GM04504 (cell line): Measurements from ENCODE around the gene COLGALT1.

ENCODE experiments used
- DNase-seq: peaks from one replicate; pipeline ENCODE4 v3.0.0-alpha.2; 2012; ENCODE audit warnings: low read depth

COLGALT1 gene

GRCh38 chr19:17623224-17623935, 67.9 kb downstream of the COLGALT1 start:
- DNase-seq, result no peak

DNA sequence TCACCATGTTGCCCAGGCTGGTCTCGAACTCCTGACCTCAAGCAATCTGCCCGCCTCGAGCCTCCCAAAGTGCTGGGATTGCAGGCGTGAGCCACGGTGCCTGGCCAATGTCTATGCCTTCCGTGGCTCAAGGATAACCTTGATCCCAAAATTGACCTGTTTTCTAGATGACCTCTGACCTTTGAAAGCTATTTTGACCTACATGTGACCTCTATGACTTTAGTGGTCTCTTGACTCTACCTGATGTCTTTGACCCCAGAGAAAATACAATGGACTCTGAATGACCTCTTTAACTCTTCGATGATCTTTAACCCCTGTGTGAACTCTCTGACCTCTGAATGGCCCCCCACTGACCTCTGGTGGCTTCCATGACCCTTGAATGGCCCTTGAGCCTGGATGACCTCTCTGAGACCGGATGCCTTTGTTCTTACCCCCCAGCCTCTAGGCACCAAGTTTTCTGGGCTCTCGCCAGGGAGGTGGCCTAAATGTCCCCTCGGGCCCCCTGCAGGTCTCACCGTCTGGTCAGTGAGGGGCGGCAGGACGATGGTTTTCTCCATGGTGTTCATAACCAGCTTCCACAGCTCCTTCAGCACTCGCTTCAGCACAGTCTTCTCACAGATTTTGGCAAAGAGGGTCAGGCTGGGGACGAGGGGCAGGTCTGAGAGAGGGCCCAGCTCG, 69.0 kb downstream of the COLGALT1 start:
- DNase-seq, result no peak

DNA sequence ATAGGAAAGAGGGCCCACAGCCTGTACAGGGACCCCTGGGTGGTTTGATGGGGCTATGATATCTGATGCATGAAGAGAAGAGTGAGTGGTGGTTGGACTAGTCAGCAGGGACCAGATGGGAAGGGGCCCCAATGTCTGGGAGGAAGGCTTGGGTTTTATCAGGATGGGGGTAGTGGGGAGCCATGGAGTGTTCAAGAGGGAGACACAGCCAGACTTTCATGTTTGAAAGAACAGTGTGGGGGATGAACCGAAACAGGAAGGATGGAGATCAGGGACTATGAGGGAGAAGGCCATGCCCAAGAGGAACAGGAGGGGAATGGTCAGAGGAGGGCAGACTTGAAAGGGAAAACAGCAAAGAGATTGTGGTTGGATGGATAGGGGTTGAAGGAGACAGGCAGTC, 69.6 kb downstream of the COLGALT1 start:
- DNase-seq, result no peak

- no peak for DNase-seq
Observed at GRCh38 chr19:17625980-17626379, 70.5 kb downstream of the COLGALT1 start.

GRCh38 chr19:17626456-17627015, 71.1 kb downstream of the COLGALT1 start:
- no peak for DNase-seq

DNA sequence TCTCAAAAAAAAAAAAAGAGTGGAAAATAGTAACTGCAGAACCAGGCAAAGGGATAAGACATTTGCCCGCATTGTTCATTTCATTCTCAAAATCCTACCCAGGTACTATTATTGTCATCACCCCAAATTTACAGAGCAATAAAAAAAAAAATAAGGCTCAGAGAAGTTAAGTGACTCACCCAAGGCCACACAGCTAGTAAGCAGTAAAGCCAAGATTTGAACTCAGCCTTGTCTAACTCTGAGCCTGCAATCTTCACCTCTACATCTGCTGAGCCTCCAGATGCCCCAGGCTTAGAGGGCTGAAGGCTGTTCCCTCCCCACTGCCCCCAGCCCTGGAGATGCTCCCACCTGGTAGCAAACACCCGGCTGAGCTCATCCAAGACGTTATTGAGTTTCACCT, 71.7 kb downstream of the COLGALT1 start:
- no peak for DNase-seq

DNA sequence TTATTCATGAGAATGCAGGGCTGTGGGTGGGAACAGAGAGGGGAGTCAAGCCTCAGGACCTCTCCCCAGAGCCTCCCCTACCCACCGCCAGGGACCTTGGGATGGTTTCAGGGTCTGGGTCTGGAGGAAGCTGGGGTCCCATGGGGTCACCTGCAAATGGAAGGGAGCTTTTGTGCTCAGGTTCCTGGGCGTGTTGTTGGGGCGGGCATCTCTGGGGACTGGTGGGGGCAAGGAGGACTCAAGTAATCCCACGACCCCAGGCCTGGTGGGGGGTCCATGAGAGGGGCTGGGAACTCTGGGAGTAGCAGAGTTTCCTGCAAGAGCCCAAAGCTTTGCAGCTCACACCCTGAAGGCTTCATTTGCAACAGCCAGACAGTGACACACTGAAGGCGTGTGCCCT, 72.5 kb downstream of the COLGALT1 start:
- no peak for DNase-seq

GRCh38 chr19:17629760-17630159, 74.3 kb downstream of the COLGALT1 start:
- no peak for DNase-seq

DNA sequence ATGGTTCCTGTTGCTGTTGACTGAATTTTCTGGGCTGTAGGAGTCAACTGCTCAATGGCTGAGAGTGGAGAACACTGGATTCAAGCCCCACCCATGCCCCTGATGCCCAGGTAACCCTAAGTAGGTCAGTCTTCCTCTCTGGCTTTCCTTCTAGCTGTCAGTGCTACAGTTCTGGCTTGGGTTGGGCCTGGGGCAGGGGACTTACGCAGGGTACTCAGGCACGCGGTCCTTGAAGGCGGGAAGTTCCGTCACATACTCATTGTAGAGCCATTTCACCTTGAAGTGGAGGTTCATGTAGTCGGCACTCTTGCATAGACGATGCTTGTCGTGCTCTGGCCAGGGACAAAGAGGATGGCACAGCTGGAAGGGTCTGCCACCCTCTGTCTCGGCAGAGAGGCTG, 77.1 kb downstream of the COLGALT1 start:
- DNase-seq, result no peak
